SW 1271 (cell line): ENCODE results near the gene FYTTD1.
A peak's percentile ranks its signal among the peaks of the same experiment; 100 is the strongest.

Experiments
- DNase-seq, 2 experiments: peaks; one replicate each; lab custom pipeline; 2025; lab: John Stamatoyannopoulos, UW

FYTTD1 gene

GRCh38 chr3:197791892-197792647 is 42.4 kb downstream of the FYTTD1 start:
- peak in 1 of 2 experiments; percentile 30 for DNase-seq

- DNase-seq: peak in 1 of 2 experiments; percentile 27
Measured at GRCh38 chr3:197793247-197793646, 43.6 kb downstream of the FYTTD1 start.

GRCh38 chr3:197794115-197794514 is 44.4 kb downstream of the FYTTD1 start:
- DNase-seq: no peak

DNA sequence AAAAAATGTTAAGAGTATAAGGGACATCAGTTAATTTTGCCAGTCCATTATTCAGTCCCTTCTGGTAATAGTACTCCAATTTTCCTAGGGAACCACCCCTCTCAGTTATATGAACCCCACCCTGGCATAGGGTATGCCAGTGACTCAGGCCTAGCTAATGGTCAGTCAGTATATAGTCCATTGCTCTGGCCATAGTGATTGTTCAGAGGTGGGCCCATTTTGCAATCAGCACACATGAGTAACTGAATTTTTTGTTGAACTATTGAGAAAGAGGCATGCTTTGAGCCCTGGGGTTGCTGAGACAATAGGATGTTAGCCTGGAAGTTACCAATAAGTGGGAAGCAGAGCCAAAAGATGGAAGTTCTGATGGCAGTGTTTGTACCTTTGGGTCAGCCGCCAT is 45.5 kb downstream of the FYTTD1 start:
- peak; percentile 14 to 15 for DNase-seq

DNA sequence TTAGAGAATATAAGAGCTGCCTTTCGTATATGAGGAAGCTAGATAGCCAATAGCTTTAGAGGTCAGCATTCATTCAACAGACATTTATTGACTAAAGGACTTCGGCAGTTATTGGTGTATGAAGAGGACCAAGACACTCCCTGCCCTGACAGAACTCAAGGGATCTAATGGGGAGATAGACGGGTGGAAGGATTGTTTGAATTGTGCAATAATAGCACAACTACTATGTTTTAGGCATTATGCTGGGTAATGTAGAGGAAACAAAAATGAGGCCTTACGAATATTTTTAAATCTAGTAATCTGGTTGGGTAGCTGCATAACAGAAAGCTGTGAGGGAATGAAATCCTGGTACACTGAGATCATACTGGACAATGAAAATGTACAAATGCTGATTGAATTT is 46.4 kb downstream of the FYTTD1 start:
- DNase-seq: no peak

- no peak for DNase-seq
Measured at GRCh38 chr3:197798863-197799262, 49.2 kb downstream of the FYTTD1 start.

- no peak for DNase-seq
Measured at GRCh38 chr3:197800379-197800778, 50.7 kb downstream of the FYTTD1 start.

DNA sequence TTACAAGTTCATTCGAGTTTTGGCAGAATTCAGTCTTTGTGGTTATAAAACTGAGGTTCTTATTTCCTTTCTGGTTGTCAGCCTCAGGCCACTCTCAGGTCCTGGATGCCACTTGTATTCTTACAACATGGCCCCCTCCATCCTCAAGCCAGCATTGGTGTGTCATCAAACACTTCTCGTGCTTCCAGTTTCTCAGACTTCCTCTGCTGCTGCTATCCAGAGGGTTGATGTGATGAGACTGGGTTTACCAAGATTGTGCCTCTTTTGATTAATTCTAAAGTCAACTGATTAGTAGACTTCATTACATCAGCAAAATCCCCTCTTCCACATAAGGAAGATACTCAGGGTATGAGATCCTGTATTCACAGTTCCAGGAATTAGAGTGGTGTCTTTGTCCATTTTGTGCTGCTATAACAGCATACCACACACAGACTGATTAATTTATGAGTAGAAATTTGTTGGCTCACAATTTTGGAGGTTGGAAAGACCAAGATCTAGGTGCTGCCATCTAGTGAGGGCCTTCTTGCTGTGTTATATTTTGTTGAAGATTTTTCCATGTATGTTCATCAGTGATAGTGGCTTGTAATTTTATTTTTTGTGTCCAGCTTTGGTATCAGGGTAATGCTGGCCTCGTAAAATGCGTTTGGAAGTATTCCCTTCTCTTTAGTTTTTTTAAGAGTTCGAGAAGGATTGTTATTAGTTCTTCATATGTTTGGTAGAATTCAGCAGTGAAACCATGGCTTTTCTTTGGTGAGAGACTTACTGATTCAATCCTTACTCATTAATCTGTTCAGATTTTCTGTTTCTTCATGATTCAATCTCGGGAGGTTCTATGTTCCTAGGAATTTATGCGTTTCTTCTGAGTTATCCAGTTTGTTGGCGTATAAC is 52.5 kb downstream of the FYTTD1 start:
- DNase-seq: peak in 1 of 2 experiments; percentile 19

GRCh38 chr3:197802779-197803459 is 53.2 kb downstream of the FYTTD1 start:
- no peak for DNase-seq

DNA sequence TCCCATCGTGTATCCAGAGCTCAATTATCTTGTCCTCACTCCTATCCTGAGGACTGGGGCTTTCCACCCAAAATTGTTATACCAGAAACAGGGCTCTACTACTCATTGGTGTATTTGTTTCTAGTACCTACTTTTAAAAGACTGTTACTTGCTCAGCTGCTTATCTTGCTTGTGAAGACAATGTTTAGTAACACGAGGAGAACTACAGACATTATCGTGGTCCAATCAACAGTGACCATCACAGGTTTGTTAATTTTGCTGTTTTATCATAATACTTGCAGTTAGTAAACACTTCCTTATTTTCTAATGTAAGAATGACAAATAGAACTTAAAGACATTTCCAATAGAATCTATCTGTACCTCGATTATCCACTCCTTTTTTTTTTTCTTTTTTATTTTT is 54.8 kb downstream of the FYTTD1 start:
- DNase-seq: no peak

GRCh38 chr3:197807969-197808587 is 58.4 kb downstream of the FYTTD1 start:
- DNase-seq: no peak

DNA sequence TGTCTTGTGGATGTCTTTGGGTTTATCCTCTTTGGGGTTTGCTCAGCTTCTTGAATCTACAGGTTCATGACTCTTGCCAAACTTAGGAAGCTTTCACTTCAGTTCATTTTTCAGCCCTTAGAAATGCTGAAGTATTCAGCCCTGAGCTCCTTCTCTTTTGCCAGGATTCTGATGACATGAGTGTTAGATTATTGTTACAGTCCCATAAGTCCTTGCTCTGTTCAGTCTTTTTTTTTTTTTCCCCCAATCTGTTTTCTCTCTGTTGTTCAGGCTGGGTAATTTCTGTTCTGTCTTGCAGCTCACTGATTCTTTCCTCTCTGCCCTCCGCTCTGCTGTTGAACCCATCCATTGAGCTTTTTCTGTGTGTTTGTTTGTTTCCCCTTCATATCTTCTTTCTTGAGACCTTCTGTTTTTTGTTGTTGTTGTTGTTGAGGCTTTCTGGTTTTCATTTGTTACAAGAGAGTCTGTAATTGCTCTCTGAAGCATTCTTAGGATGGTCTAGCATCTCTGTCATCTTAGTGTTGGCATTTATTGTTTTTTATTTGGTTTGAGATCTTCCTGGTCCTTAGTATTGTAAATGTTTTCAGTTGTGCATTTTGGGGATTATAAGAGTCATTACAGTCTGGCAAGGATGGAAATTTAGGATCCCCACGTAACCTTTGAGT is 59.8 kb downstream of the FYTTD1 start:
- peak in 1 of 2 experiments; percentile 26 for DNase-seq

- no peak for DNase-seq
Measured at GRCh38 chr3:197810901-197811300, 61.2 kb downstream of the FYTTD1 start.

GRCh38 chr3:197811343-197811742 is 61.7 kb downstream of the FYTTD1 start:
- no peak for DNase-seq

DNA sequence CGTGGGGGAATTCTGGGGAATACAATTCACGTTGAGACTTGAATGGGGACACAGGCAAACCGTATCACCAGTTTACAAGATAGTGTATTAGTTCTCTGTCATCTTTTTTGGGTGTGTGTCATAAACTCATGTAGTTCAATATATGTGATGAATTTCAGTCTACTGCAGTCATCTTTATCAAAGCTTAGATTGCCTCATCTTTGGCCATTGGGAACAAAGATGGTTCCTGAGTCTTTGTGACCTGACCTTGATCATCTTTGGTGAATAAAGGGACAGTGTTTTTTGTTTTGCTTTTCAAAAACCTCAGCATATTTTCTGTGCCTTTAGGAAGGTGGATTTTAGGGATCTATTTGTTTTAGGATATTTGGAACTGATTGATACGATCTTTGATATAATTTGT is 64.7 kb downstream of the FYTTD1 start:
- DNase-seq: no peak

- DNase-seq: no peak
Measured at GRCh38 chr3:197820550-197821335, 71.1 kb downstream of the FYTTD1 start.

DNA sequence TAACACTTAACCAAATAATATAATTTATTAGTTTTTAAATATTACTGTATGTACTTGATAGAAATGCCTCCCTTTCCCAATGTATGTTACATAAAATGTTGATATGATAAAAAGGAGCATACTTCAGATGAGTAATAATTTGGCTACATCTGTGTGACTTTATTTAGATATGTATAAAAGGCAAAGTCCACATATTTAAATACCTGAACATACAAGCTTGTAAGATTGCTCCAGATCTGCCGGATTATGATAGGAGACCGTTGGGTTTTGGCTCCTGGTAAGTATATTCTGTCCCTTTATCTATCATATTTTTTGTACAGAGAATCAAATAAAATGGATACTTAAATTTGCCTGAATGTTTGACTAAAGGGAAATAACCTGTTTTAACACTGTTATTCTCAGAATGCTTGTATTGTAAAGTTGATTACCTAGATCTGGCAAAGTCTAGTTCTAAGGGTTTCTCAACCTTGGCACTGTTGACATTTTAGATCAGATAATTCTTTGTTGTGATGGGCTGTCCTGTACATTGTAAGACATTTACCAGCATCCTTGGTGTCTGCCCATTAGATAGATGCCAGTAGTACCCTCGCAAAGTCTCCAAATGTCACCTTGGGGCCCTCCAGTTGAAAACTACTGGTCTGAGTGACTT is 79.8 kb downstream of the FYTTD1 start:
- no peak for DNase-seq

DNA sequence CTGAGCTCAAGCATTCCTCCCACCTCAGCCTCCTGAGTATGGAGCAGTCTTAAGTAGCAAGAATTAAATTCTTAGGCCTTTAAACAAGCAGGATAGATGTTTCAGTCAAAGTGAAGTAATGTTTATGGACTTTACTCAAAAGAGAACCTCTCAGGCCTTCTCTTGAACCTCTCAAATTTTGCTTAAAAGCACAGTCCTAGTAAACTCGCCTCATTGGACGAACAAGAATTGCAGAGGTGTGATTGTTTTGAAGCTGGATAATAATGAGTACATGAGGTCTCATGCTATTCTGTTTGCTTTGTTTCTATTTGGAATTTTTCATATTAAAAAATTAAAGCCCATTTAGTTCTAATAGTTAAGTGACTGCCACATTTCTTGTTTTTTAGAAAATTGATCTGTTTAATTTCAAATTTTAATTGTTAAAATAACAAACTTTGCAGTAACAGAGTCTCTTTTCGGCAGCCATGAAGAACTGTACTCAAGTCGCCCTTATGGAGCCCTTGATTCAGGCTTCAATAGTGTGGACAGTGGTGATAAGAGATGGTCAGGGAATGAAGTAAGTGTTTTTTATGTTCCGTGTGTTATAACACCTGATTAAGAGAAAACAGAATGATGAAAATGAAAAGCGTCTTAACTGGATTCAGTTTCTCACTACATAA is 80.8 kb downstream of the FYTTD1 start:
- DNase-seq: no peak

DNA sequence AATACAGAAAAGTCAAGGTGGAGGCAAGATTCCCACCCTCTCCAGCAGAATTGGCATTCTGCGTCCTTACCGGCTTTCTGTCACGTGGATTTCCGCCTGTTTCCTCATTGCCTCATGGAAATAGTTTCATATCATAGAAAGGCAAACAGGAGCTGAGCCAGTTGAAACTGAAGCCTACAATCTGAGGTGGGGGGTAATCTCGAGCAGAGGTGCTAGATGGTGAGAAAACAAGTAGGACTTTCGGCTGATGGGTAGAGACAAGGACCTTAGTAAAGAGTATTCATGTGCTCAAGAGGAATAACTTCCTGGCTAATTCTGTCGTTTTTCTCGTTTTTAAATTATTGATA is 81.3 kb downstream of the FYTTD1 start:
- DNase-seq: no peak
